Activated T-helper 2 cell treated with anti-CD3 and anti-CD28 coated beads, Interferon-gamma antibody, Interleukin-2, Interleukin-4, amounts not matched to agents 10 μg/mL and 5 μg/mL and 100 μg/mL, durations not matched to agents 14 hours and 24 hours and 36 hours (primary cell): ENCODE data around the gene GTF2A1. TPM values are rescaled to one million over a fixed set of nuclear protein-coding genes. Genes with fewer than 3 reads are reported as not detected.
A peak's percentile ranks its signal among the peaks of the same experiment; 100 is the strongest.

Experiments used
- DNase-seq: peaks from one replicate; pipeline ENCODE4 v3.0.0; 2021; ENCODE audit warnings: low spot score
- H3K27ac Mint-ChIP-seq: one replicate; pipeline ENCODE4 v1.8.0; 2021; ENCODE audit warnings: mixed read lengths
- H3K27me3 Mint-ChIP-seq: one replicate; pipeline ENCODE4 v1.8.0; 2021; ENCODE audit warnings: low read depth, mixed read lengths
- H3K36me3 Mint-ChIP-seq: one replicate; pipeline ENCODE4 v1.8.0; 2021; ENCODE audit warnings: low read depth, mixed read lengths
- H3K4me1 Mint-ChIP-seq: one replicate; pipeline ENCODE4 v1.8.0; 2021; ENCODE audit warnings: low read depth, mixed read lengths
- H3K4me3 Mint-ChIP-seq: one replicate; pipeline ENCODE4 v1.8.0; 2021; ENCODE audit warnings: low read depth, mild to moderate bottlenecking, moderate library complexity, mixed read lengths
- H3K9me3 Mint-ChIP-seq: one replicate; pipeline ENCODE4 v1.8.0; 2021; ENCODE audit warnings: mixed read lengths
- intact Hi-C: fragments of 100-400 bp; cut with micrococcal nuclease; formaldehyde crosslinking; loops from one replicate; pipeline ENCODE4 v1.15.1; 2023
- total RNA-seq: library from RNA; stranded (reverse); gene quantifications from 2 replicates; pipeline ENCODE4 v1.2.3, GENCODE V29; 2022

The GTF2A1 gene
- total RNA-seq, 1 donor from 2014 or later, result 45.1 TPM

GRCh38 chr14:81222126-81222525 is 1.4 kb upstream of the GTF2A1 start:
- intact Hi-C loops, result no loop called here
- Mint-ChIP-seq H3K9me3 (no peaks in the 10 kb centered on the region), H3K4me3 (peak overlapping the region; percentile 80), H3K36me3 (peaks cover 9% of the 10 kb centered on the region), H3K27ac (peak overlapping the region; percentile 95), H3K4me1 (peaks cover 23% of the 10 kb centered on the region), H3K27me3 (peaks cover 2% of the 10 kb centered on the region)
- no peak for DNase-seq

GRCh38 chr14:81221579-81222102 is 882 bp upstream of the GTF2A1 start:
- peaks cover 27% of the 10 kb centered on the region for H3K4me1 Mint-ChIP-seq
- no peaks in the 10 kb centered on the region for H3K9me3 Mint-ChIP-seq
- DNase-seq, result no peak
- H3K27me3 Mint-ChIP-seq, result peaks cover 2% of the 10 kb centered on the region
- intact Hi-C loops, result loop anchor here (1.0 kb wide), 1 partner anchor 312 kb away; the partner anchor contains the start of gene SEL1L
- peaks cover 12% of the 10 kb centered on the region for H3K36me3 Mint-ChIP-seq
- H3K4me3 Mint-ChIP-seq, result peak overlapping the region; percentile 80
- peak overlapping the region; percentile 95 for H3K27ac Mint-ChIP-seq

GRCh38 chr14:81220580-81220829 is 254 bp downstream of the GTF2A1 start:
- H3K27me3 Mint-ChIP-seq, result peaks cover 2% of the 10 kb centered on the region
- no peak for DNase-seq
- no peaks in the 10 kb centered on the region for H3K9me3 Mint-ChIP-seq
- peaks cover 30% of the 10 kb centered on the region for H3K4me1 Mint-ChIP-seq
- peaks cover 22% of the 10 kb centered on the region for H3K36me3 Mint-ChIP-seq
- intact Hi-C loops, result no loop called here
- peak overlapping the region; percentile 95 for H3K4me3 Mint-ChIP-seq
- H3K27ac Mint-ChIP-seq, result peak overlapping the region; percentile 95

- Mint-ChIP-seq H3K36me3 (peaks cover 27% of the 10 kb centered on the region), H3K4me1 (peaks cover 34% of the 10 kb centered on the region), H3K27me3 (peaks cover 2% of the 10 kb centered on the region), H3K27ac (peak overlapping the region; percentile 100), H3K9me3 (no peaks in the 10 kb centered on the region), H3K4me3 (peak overlapping the region; percentile 100)
- intact Hi-C loops, result loop anchor here (1.0 to 2.0 kb wide), 5 partner anchors 31 to 279 kb away; partner anchors contain the start of gene CEP128
- peak; percentile 43 for DNase-seq
Observed at GRCh38 chr14:81219759-81220579, 790 bp downstream of the GTF2A1 start.

- Mint-ChIP-seq H3K9me3 (no peaks in the 10 kb centered on the region), H3K4me3 (peak overlapping the region; percentile 100), H3K36me3 (peaks cover 32% of the 10 kb centered on the region), H3K4me1 (peaks cover 36% of the 10 kb centered on the region), H3K27me3 (peaks cover 2% of the 10 kb centered on the region), H3K27ac (peak overlapping the region; percentile 100)
- intact Hi-C loops, result loop anchor here (1.0 to 2.0 kb wide), 5 partner anchors 30 to 278 kb away; partner anchors contain the start of gene CEP128
- DNase-seq, result peak; percentile 85
Observed at GRCh38 chr14:81219210-81219758, 1.5 kb downstream of the GTF2A1 start.

GRCh38 chr14:81211844-81212243 is 8.9 kb downstream of the GTF2A1 start:
- Mint-ChIP-seq H3K4me1 (peaks cover 38% of the 10 kb centered on the region), H3K4me3 (no peak overlapping the region), H3K27me3 (no peaks in the 10 kb centered on the region), H3K36me3 (peaks cover 76% of the 10 kb centered on the region), H3K9me3 (no peaks in the 10 kb centered on the region), H3K27ac (peak overlapping the region; percentile 1)
- intact Hi-C loops, result loop anchor here (5.0 kb wide), 1 partner anchor 215 kb away; no protein-coding TSS in a partner anchor
- no peak for DNase-seq

- Mint-ChIP-seq H3K4me1 (peaks cover 41% of the 10 kb centered on the region), H3K36me3 (peaks cover 75% of the 10 kb centered on the region), H3K27me3 (no peaks in the 10 kb centered on the region), H3K4me3 (no peak overlapping the region), H3K27ac (no peak overlapping the region), H3K9me3 (no peaks in the 10 kb centered on the region)
- intact Hi-C loops, result no loop called here
- no peak for DNase-seq
Observed at GRCh38 chr14:81209167-81209836, 11.5 kb downstream of the GTF2A1 start.

GRCh38 chr14:81208489-81208888 is 12.3 kb downstream of the GTF2A1 start:
- Mint-ChIP-seq H3K4me1 (peaks cover 47% of the 10 kb centered on the region), H3K4me3 (no peak overlapping the region), H3K27me3 (no peaks in the 10 kb centered on the region), H3K36me3 (peaks cover 72% of the 10 kb centered on the region), H3K9me3 (no peaks in the 10 kb centered on the region), H3K27ac (no peak overlapping the region)
- DNase-seq, result no peak
- intact Hi-C loops, result no loop called here

- Mint-ChIP-seq H3K36me3 (peaks cover 67% of the 10 kb centered on the region), H3K27ac (no peak overlapping the region), H3K27me3 (no peaks in the 10 kb centered on the region), H3K4me1 (peaks cover 30% of the 10 kb centered on the region), H3K4me3 (no peak overlapping the region), H3K9me3 (no peaks in the 10 kb centered on the region)
- intact Hi-C loops, result no loop called here
- no peak for DNase-seq
Observed at GRCh38 chr14:81206115-81206514, 14.6 kb downstream of the GTF2A1 start.

GRCh38 chr14:81205639-81206038 is 15.1 kb downstream of the GTF2A1 start:
- no peaks in the 10 kb centered on the region for H3K27me3 Mint-ChIP-seq
- no peak for DNase-seq
- intact Hi-C loops, result no loop called here
- H3K9me3 Mint-ChIP-seq, result no peaks in the 10 kb centered on the region
- peaks cover 28% of the 10 kb centered on the region for H3K4me1 Mint-ChIP-seq
- no peak overlapping the region for H3K4me3 Mint-ChIP-seq
- H3K36me3 Mint-ChIP-seq, result peaks cover 65% of the 10 kb centered on the region
- no peak overlapping the region for H3K27ac Mint-ChIP-seq

GRCh38 chr14:81200054-81200453 is 20.7 kb downstream of the GTF2A1 start:
- peaks cover 26% of the 10 kb centered on the region for H3K4me1 Mint-ChIP-seq
- no peaks in the 10 kb centered on the region for H3K9me3 Mint-ChIP-seq
- peak overlapping the region; percentile 43 for H3K27ac Mint-ChIP-seq
- no peak for DNase-seq
- H3K4me3 Mint-ChIP-seq, result no peak overlapping the region
- peaks cover 74% of the 10 kb centered on the region for H3K36me3 Mint-ChIP-seq
- H3K27me3 Mint-ChIP-seq, result no peaks in the 10 kb centered on the region
- intact Hi-C loops, result no loop called here

GRCh38 chr14:81199084-81199483 is 21.7 kb downstream of the GTF2A1 start:
- H3K4me3 Mint-ChIP-seq, result no peak overlapping the region
- no peak for DNase-seq
- H3K27me3 Mint-ChIP-seq, result no peaks in the 10 kb centered on the region
- peaks cover 31% of the 10 kb centered on the region for H3K4me1 Mint-ChIP-seq
- intact Hi-C loops, result no loop called here
- no peaks in the 10 kb centered on the region for H3K9me3 Mint-ChIP-seq
- peaks cover 79% of the 10 kb centered on the region for H3K36me3 Mint-ChIP-seq
- H3K27ac Mint-ChIP-seq, result no peak overlapping the region

- no peak overlapping the region for H3K4me3 Mint-ChIP-seq
- no peaks in the 10 kb centered on the region for H3K9me3 Mint-ChIP-seq
Observed at GRCh38 chr14:81198651-81199050, 22.1 kb downstream of the GTF2A1 start.

More at GRCh38 chr14:81198651-81199050, 22.1 kb downstream of the GTF2A1 start:
- H3K27ac Mint-ChIP-seq, result no peak overlapping the region
- DNase-seq, result no peak
- peaks cover 28% of the 10 kb centered on the region for H3K4me1 Mint-ChIP-seq
- peaks cover 80% of the 10 kb centered on the region for H3K36me3 Mint-ChIP-seq
- intact Hi-C loops, result no loop called here
- H3K27me3 Mint-ChIP-seq, result no peaks in the 10 kb centered on the region
